Measurements from ENCODE around the gene SHROOM1.

Gene SHROOM1

DNA sequence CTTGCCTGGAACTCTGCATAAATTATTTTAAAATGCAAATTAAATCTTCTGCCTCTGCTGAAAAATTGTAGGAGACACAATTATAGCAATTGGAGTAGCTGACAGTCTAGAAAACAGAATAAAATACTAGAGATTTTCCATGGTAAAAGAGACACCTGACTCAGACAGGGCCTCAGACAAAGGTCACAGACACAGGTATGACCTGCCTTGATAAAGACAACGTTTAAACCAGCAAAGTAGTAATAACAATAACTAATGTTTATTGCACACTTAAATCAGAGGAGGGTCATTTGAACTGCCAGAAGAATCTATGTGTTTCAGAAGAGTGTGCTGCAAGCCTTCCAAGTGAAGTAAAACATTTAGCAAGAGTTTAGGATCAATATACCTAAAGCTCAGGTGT lies 13.4 kb downstream of the SHROOM1 start:
- Histone ChIP-seq H2AFZ (ENCODE audit: low read length) (no peak overlapping the region), H3K9me2 (replicated peaks; ENCODE audit: insufficient read depth, low read length) (no peaks in the 10 kb centered on the region), H3K36me3 (replicated peaks; ENCODE audit: insufficient read depth, low read length) (no peaks in the 10 kb centered on the region), H3K9me3 (replicated peaks; ENCODE audit: insufficient read depth, low read length) (no peaks in the 10 kb centered on the region), H4K20me1 (ENCODE audit: insufficient read depth, low read length) (no peaks in the 10 kb centered on the region), H3K9ac (ENCODE audit: low read length) (no peak overlapping the region), H3K27me3 (replicated peaks; ENCODE audit: insufficient read depth, low read length) (no peaks in the 10 kb centered on the region; the same call in 1 of the 2 replicates), H3K79me2 (ENCODE audit: low read length) (no peaks in the 10 kb centered on the region), H3K4me1 (ENCODE audit: low read length) (no peaks in the 10 kb centered on the region), H3K27ac (ENCODE audit: low read length) (no peak overlapping the region), H3K4me2 (ENCODE audit: low read depth, low read length) (no peak overlapping the region), H3K4me3 (ENCODE audit: low read length) (no peak overlapping the region), H3F3A (ENCODE audit: insufficient read depth, low read length) (no peaks in the 10 kb centered on the region)
- DNase-seq: no peak
- TF ChIP-seq, protein P1, sequence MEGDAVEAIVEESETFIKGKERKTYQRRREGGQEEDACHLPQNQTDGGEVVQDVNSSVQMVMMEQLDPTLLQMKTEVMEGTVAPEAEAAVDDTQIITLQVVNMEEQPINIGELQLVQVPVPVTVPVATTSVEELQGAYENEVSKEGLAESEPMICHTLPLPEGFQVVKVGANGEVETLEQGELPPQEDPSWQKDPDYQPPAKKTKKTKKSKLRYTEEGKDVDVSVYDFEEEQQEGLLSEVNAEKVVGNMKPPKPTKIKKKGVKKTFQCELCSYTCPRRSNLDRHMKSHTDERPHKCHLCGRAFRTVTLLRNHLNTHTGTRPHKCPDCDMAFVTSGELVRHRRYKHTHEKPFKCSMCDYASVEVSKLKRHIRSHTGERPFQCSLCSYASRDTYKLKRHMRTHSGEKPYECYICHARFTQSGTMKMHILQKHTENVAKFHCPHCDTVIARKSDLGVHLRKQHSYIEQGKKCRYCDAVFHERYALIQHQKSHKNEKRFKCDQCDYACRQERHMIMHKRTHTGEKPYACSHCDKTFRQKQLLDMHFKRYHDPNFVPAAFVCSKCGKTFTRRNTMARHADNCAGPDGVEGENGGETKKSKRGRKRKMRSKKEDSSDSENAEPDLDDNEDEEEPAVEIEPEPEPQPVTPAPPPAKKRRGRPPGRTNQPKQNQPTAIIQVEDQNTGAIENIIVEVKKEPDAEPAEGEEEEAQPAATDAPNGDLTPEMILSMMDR (IDR thresholded peaks at IDR 0.05; ENCODE audit: low read length): no peak
- TF ChIP-seq EZH2 (optimal IDR thresholded peaks at IDR 0.05; ENCODE audit: low read depth, low read length) (no peak), EZH2phosphoT487 (IDR thresholded peaks at IDR 0.05; ENCODE audit: low read length) (no peak)

DNA sequence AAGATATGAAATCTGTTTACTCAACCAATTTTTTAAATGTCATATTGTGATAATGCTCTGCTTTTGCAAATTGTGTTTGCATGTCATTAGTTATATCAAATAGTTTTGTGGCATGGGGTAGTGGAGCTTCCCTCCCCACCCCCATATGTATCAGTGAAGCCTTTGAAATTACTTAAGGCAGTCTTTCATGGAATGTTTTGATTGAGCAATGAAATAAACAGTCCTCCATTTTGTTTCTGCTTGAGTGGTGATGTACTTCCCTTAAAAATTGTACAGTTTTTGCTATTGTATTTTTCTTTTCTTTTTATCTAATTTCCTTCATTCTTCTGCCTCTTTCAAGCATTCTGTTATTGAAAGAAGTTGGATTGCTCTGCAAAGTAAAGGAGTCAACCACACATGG lies 13.9 kb downstream of the SHROOM1 start:
- H3K4me2 ChIP-seq (ENCODE audit: low read depth, low read length): no peak overlapping the region
- no peak overlapping the region for H2AFZ ChIP-seq (ENCODE audit: low read length)

DNA sequence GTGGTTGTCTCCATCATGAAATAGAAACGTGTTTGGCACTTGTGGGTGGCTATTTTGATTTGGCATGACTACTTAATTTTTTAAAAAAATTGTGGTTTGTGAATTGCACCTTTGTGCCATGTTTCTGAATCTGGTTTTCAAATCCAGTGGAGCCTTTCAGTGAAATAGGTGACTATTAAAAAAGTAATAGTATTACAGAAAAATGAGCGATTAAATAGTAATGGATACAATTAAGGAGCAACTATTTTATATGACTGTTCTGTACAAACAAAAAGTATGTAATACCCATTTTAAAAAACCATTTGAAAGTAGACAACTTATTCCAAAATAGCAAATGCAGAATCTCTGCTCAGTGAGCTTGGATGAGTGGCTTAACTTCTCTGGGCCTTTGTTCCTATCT lies 14.4 kb downstream of the SHROOM1 start:
- H3F3A ChIP-seq (ENCODE audit: insufficient read depth, low read length): no peaks in the 10 kb centered on the region
- H3K79me2 ChIP-seq (ENCODE audit: low read length): no peaks in the 10 kb centered on the region
- no peak overlapping the region for H2AFZ ChIP-seq (ENCODE audit: low read length)
- H3K9me3 ChIP-seq (replicated peaks; ENCODE audit: insufficient read depth, low read length): no peaks in the 10 kb centered on the region
- H3K27ac ChIP-seq (ENCODE audit: low read length): no peak overlapping the region
- H3K9ac ChIP-seq (ENCODE audit: low read length): no peak overlapping the region
- no peak overlapping the region for H3K4me3 ChIP-seq (ENCODE audit: low read length)
- no peaks in the 10 kb centered on the region for H3K36me3 ChIP-seq (replicated peaks; ENCODE audit: insufficient read depth, low read length)
- no peaks in the 10 kb centered on the region for H3K9me2 ChIP-seq (replicated peaks; ENCODE audit: insufficient read depth, low read length)
- H3K27me3 ChIP-seq (replicated peaks; ENCODE audit: insufficient read depth, low read length): no peaks in the 10 kb centered on the region; the same call in 1 of the 2 replicates
- TF ChIP-seq EZH2phosphoT487 (IDR thresholded peaks at IDR 0.05; ENCODE audit: low read length) (no peak), EZH2 (optimal IDR thresholded peaks at IDR 0.05; ENCODE audit: low read depth, low read length) (no peak)
- TF ChIP-seq, protein P1 (IDR thresholded peaks at IDR 0.05; ENCODE audit: low read length): no peak
- H4K20me1 ChIP-seq (ENCODE audit: insufficient read depth, low read length): no peaks in the 10 kb centered on the region
- DNase-seq: no peak
- no peak overlapping the region for H3K4me2 ChIP-seq (ENCODE audit: low read depth, low read length)
- H3K4me1 ChIP-seq (ENCODE audit: low read length): no peaks in the 10 kb centered on the region

More for the DNA sequence above, 13.9 kb downstream of the SHROOM1 start:
- no peaks in the 10 kb centered on the region for H3K79me2 ChIP-seq (ENCODE audit: low read length)
- no peaks in the 10 kb centered on the region for H3K9me3 ChIP-seq (replicated peaks; ENCODE audit: insufficient read depth, low read length)
- no peak for DNase-seq
- H3K9ac ChIP-seq (ENCODE audit: low read length): no peak overlapping the region
- H3K27me3 ChIP-seq (replicated peaks; ENCODE audit: insufficient read depth, low read length): no peaks in the 10 kb centered on the region; the same call in 1 of the 2 replicates
- no peaks in the 10 kb centered on the region for H3K4me1 ChIP-seq (ENCODE audit: low read length)
- H3F3A ChIP-seq (ENCODE audit: insufficient read depth, low read length): no peaks in the 10 kb centered on the region
- no peak overlapping the region for H3K27ac ChIP-seq (ENCODE audit: low read length)
- H3K9me2 ChIP-seq (replicated peaks; ENCODE audit: insufficient read depth, low read length): no peaks in the 10 kb centered on the region
- no peaks in the 10 kb centered on the region for H3K36me3 ChIP-seq (replicated peaks; ENCODE audit: insufficient read depth, low read length)
- TF ChIP-seq, protein P1 (IDR thresholded peaks at IDR 0.05; ENCODE audit: low read length): no peak
- TF ChIP-seq EZH2phosphoT487 (IDR thresholded peaks at IDR 0.05; ENCODE audit: low read length): no peak
- TF ChIP-seq EZH2 (optimal IDR thresholded peaks at IDR 0.05; ENCODE audit: low read depth, low read length): no peak
- no peaks in the 10 kb centered on the region for H4K20me1 ChIP-seq (ENCODE audit: insufficient read depth, low read length)
- H3K4me3 ChIP-seq (ENCODE audit: low read length): no peak overlapping the region
